GM21423 (cell line): ENCODE data around the gene UQCC2.

Source experiments
- ATAC-seq: cut with Tn5 transposase; IDR thresholded peaks from one replicate; pipeline ENCODE4 v1.9.1; 2021; ENCODE audit warnings: mild to moderate bottlenecking, moderate library complexity; ENCODE audit not compliant: unreplicated experiment

UQCC2 gene

GRCh38 chr6:33725891-33726673 lies 14.6 kb upstream of the UQCC2 start:
- ATAC-seq: no peak

GRCh38 chr6:33725222-33725621 lies 13.7 kb upstream of the UQCC2 start:
- ATAC-seq: no peak

DNA sequence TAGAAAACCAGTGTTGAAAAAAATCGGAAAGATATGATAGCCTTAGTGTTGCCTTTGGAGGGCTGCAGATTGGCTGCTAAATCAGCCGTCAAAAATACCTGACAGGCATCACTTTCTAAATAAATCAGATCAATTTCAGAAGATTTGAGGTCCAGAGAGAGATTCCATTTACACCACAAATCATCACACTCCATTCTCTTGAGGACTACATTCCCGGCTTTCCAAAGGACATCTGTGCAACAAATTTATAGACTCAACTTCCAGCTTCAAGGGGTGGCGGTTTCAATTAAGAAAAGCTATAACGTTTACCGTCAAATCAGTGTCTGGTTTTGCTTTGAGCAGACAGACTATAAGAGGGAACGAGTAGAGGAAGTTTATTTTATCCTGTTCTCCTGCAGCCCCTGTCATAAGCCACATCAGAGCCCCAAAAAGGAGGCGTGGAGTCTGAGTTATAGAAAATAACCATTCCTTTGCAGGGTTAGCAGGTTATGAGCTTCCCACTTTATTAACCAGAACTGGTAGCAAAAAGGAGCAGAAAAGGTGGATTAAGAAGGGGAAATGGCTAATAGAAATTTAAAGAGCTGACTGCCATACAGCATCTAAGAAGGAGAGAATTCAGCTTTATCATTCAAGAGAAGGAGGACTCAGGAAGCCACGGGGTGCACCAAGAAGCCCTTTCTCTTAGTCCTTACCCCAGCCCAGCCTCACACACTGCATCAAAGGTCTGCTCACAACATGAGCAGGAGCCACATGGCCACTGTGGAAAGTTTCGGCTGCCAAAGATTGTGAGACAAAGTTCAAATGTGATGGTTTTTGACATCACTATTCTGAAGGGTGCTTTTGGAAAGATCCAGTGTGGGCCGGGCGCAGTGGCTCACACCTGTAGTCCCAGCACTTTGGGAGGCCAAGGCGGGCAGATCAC lies 12.9 kb upstream of the UQCC2 start:
- no peak for ATAC-seq

DNA sequence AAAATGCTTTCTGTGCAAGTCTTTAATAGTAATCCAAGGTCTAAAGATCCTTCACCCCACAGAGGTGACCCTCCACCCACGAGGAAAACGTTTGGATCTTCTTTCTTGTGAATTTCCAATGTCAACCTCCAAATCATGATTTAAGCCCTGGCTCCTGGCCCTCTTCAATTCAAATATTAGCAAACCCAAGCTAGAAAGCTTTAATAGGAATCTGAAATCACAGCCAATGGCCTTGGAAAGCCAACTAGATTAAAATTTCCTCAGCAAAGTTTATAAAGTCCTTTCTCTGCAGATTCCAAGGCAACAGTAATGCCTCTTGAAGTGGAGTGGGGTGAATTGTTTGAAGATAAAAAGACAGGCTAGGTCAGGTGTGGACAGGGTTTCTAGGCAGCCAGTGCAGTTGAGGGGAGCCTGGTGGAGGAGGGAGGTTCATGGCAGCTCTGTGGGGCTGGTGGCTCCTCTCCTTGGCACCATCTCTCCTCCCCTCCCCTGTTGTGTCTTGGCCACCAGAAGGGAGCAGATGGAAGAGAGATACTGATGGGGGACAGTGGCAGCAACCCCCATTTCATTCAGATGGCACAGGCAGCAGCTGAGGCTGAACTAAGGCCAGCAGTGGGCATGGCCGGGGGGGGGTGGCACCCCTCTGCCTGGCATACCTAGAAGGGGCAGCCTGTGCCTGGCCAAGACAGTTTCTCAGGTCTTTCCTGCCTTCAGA lies 12.0 kb upstream of the UQCC2 start:
- ATAC-seq: no peak

DNA sequence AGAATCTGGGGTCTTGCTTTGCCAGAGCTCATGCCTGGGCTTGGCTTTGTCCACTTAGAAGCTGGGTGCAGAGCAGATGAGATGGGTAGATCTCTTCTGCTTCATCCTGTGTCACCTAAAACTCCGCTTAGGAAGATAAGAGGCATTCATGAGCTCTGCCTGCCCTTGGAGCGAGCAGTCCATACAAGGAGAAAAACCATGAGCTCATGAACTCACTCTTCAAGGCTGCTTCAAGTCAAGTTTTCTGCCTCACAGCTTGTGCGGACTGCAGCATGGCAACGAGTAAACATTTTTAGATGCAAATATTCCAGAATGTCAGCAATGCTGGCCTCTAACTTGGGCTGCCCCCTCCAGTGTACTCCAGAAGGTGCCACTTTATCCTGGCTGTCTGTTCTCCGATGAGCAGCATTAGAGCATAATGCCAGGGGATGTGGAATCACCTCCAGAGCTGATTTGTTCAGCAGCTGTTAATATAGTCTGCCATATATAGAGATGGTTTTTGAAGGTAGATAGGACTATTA lies 10.7 kb upstream of the UQCC2 start:
- no peak for ATAC-seq

- ATAC-seq: no peak
These were observed 10.0 kb upstream of the UQCC2 start for GRCh38 chr6:33721508-33721907.

- ATAC-seq: no peak
These were observed 9.5 kb upstream of the UQCC2 start for GRCh38 chr6:33720998-33721397.

GRCh38 chr6:33719326-33719987 lies 8.0 kb upstream of the UQCC2 start:
- ATAC-seq: no peak

- ATAC-seq: no peak
These were observed 7.2 kb upstream of the UQCC2 start for GRCh38 chr6:33718713-33719112.

DNA sequence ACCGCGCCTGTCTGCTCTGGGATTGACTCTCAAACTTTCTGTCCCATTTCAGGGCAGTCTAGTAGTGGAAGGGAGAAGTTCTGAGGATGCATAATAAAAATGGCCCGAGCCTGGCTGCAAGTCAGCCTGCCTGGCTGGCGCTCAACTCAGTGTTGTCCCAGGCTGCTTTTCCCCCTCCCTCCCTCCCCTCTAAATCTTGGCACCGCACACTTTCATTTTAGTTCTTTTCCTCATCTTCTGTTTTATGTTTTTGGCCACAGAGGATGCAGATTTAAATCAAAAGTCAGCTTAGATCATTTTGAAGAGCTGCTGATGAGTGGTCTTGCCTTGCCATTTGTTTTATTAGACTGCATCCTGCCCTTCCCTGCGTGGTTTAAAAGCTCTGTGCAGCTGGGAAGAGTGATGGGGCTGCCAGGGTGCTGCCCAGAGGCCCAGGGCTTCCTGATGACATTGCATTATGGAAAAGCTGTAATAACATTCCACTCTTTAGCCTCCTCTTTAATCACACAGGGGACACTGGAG lies 6.5 kb upstream of the UQCC2 start:
- ATAC-seq: no peak

DNA sequence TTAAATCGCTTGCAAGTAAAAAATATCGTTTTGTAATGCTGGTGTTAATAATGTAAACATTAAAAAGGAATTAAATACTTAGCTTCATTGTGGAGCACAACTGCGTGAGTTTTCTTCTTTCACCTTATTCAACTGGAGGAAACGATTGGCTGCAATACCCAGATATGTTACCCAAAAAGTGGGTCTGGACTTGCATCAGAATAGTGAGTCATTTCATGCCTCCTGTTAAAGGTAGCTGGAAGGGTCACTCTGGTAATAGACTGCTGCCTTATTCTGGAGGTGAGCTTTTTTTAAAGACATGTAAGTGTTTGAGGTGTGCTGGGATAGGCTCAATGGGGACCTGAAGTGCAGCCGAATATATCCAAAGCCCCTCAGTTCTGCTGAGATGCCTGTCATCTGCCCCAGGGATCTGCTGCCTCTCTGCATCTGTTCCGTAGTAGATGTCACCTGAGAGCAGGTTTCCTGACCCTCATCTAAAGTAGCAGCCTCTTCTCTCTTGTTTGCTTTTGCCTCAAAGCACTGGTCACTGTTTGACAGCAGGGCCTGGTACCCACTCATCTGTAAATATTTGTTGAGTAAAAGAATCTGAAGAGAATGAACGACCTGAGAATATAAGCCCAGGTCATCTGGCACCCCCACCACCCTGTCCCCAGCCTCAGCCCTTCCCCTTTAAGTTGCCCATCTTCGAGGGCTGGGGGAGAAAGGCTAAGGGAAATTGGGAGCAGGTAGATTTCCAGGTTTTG lies 5.6 kb upstream of the UQCC2 start:
- no peak for ATAC-seq

- no peak for ATAC-seq
These were observed 4.9 kb upstream of the UQCC2 start for GRCh38 chr6:33716379-33716778.

DNA sequence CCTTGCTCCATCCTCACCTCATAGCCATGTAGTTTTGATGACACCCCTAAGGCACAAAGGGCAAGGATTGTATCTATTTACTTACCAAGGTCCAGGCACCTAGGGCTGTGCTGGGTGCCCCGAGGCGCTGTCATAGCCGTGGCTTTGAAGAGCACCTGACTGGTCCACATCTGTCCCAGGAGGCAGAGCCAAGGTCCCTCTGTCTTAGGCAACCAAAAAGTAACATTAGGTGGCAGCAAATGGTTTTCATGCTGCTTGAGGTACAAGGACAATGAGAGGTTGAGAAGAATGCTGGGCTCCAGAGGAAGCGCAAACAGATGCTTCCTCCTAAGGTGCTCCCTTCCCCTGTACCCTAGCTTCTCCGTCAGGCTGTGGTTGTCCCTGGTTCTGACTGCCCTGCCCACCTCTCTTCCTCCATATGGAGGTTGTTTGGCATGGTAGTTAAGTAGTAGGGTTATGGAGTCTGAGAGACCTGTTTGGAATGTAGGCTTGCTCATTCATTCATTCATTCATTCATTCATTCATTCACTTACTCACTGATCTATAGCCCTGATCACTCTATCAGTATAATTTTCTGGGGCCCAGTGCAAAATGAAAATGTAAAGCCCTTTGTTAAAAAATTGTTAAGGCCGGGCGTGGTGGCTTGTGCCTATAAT lies 3.0 kb upstream of the UQCC2 start:
- no peak for ATAC-seq

- no peak for ATAC-seq
These were observed 2.3 kb upstream of the UQCC2 start for GRCh38 chr6:33713786-33714185.

DNA sequence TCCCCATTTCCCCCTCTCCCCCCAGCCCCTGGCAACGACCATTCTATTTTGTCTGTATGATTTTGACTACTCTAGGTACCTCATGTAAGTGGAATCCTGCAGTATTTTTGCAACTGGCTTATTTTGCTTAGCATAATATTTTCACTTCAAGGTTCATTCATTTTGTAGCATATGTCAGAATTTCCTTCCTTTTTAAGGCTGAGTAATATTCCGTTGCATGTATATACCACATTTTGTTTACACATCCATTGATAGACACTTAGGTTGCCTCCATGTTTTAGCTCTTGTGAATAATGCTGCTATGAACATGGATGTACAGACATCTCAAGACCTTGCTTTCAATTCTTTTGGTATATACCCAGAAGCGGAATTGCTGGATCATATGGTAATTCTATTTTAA lies 1.4 kb upstream of the UQCC2 start:
- ATAC-seq: no peak

DNA sequence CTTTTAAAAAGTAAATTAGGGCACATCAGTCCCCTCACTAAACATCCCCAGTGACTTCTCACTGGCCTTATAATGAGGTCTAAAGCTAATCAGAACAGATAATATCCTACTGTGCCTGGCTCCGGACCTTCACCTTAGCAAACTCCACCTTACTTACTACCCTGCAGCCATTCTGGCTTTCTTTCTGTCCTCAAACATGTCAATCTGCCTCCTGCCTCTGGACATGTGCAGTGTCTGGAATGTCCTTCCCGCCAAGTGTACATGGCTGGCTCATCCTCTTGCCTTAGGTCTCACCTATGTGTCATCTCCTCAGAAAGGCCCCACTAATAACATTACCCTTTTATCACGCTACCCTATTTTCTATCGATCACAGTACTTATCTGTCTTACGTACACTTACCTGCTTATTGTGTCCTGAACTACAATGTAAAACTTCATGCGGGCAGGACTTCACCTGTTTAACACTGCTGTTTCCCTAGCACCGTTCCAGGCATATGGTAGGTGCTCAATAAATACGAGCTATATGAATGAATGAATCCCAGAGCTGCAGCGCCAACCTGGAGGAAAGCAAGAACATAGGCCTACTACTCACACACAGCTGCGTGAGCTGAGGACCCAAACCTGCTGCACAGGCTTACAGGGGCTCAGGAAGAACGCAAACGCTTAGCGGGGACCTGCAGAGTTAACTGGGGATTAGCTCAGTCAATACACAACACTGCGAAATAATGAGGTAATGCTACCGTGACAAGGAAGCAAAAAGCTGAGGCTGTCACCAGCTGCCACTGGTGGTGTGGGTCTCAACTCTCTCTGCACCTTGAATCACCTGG lies 991 bp downstream of the UQCC2 start:
- peak; percentile 3 for ATAC-seq

DNA sequence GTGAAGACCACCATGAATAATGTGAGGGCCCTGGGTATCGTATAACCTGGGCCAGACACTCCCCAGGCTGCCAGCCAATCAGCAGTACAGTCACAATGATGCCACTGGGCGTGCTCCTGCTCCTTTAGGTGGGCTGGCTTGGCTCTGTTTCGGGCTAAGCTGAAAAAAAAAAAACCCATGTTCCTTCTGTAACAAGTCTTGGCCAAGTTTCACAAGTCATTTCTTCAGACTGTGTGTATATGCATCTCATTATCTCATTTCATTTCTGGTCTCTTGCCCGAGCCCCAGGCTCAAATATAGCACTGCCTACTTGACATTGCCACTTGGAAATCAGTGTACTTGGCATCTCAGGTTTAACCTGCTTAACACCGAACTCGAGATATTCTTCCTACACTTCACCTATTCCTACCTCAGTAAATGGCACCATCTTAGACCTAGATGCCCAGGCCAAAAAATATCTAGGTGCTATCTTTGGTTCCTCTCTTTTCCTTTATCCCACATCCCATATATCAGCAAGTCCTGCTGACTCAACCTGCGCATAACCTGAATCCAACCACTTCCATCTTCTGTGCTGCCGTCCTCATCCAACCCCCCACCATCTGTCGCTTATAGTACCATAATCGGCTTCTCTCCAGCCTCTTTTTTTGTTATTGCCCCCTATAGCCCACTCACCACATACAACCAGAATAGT lies 1.8 kb downstream of the UQCC2 start:
- no peak for ATAC-seq
